ENCODE data around the gene MRPS24. TPM values are rescaled to one million over a fixed set of nuclear protein-coding genes. Genes with fewer than 3 reads are reported as not detected.
"Not testable (repeated sequence)": the region's sequence is repeated elsewhere in the genome, so short reads cannot be mapped to it uniquely, and the experiment has no call there.

Gene MRPS24
- 83.1 TPM for polyA plus RNA-seq (ENCODE audit: insufficient read length)

GRCh38 chr7:43869006-43869866 is at the start of gene MRPS24:
Gene MRPS24 (minus strand): TSS chr7:43869517. CDS start chr7:43869495, 22 bp downstream.
- peak; percentile 94 for DNase-seq

- no peak for DNase-seq
These were observed 46.6 kb upstream of the MRPS24 start for GRCh38 chr7:43915907-43916306.

GRCh38 chr7:43914795-43915194 is 45.5 kb upstream of the MRPS24 start:
- no peak for DNase-seq

- peak; percentile 62 for DNase-seq
These were observed 37.2 kb upstream of the MRPS24 start, which contains the start of gene URGCP for GRCh38 chr7:43906331-43907010. Gene URGCP (minus strand): TSS chr7:43906596. CDS start chr7:43906575, 21 bp downstream.

GRCh38 chr7:43905956-43906330 is 36.6 kb upstream of the MRPS24 start:
- DNase-seq, result peak; percentile 43

- DNase-seq, result peak; percentile 11
These were observed 36.1 kb upstream of the MRPS24 start for GRCh38 chr7:43905209-43905946.

GRCh38 chr7:43904533-43905208 is 35.4 kb upstream of the MRPS24 start:
- no peak for DNase-seq

- no peak for DNase-seq
These were observed 33.3 kb upstream of the MRPS24 start for GRCh38 chr7:43902542-43903054.

GRCh38 chr7:43898571-43898970 is 29.3 kb upstream of the MRPS24 start:
- DNase-seq, result not testable (repeated sequence)

GRCh38 chr7:43895847-43896415 is 26.6 kb upstream of the MRPS24 start:
- no peak for DNase-seq

- no peak for DNase-seq
These were observed 22.0 kb upstream of the MRPS24 start for GRCh38 chr7:43891069-43891955.

GRCh38 chr7:43890468-43890867 is 21.2 kb upstream of the MRPS24 start:
- DNase-seq, result no peak

- DNase-seq, result no peak
These were observed 20.0 kb upstream of the MRPS24 start for GRCh38 chr7:43888993-43889945.

- no peak for DNase-seq
These were observed 15.3 kb upstream of the MRPS24 start for GRCh38 chr7:43884617-43885016.

- no peak for DNase-seq
These were observed 14.9 kb upstream of the MRPS24 start for GRCh38 chr7:43884209-43884608.

- no peak for DNase-seq
These were observed 11.3 kb upstream of the MRPS24 start for GRCh38 chr7:43880596-43880995.

GRCh38 chr7:43879477-43879876 is 10.2 kb upstream of the MRPS24 start:
- no peak for DNase-seq

GRCh38 chr7:43878867-43879266 is 9.6 kb upstream of the MRPS24 start:
- no peak for DNase-seq
